Small intestine (tissue), 16 donors: Measurements from ENCODE around the gene CRNN. TPM values are rescaled to one million over a fixed set of nuclear protein-coding genes. Genes with fewer than 3 reads are reported as not detected.

Experiments used
- DNase-seq, 2 donors: peaks; one replicate each; pipeline versions ENCODE4 v3.0.0 to v3.0.0-alpha.2; 2013
- FAIRE-seq: peaks from 2 replicates; lab custom pipeline; 2012; peaks lifted over from hg19 to GRCh38; lab: Jason Lieb, UNC
- H3K27ac ChIP-seq, 3 donors: one replicate each; pipeline ENCODE4 v1.5.1; 2013; ENCODE audit warnings: low read length in 2 of 3, mild to moderate bottlenecking in 2 of 3, control low read depth in 1 of 3, inconsistent platforms in 1 of 3, low read depth in 1 of 3, moderate library complexity in 1 of 3
- H3K27me3 ChIP-seq, 3 donors: one replicate each; pipeline ENCODE4 v1.6.1; 2013; ENCODE audit warnings: low read length in 3 of 3, inconsistent platforms in 1 of 3; ENCODE audit not compliant: control insufficient read depth in 3 of 3, insufficient read depth in 3 of 3
- H3K36me3 ChIP-seq, 3 donors: one replicate each; pipeline ENCODE4 v1.6.1; 2013; ENCODE audit warnings: low read length in 3 of 3, inconsistent platforms in 1 of 3, low read depth in 1 of 3, mild to moderate bottlenecking in 1 of 3, moderate library complexity in 1 of 3; ENCODE audit not compliant: control insufficient read depth in 3 of 3, insufficient read depth in 2 of 3
- H3K4me1 ChIP-seq, 3 donors: one replicate each; pipeline ENCODE4 v1.6.1; 2013; ENCODE audit warnings: low read length in 2 of 3, inconsistent platforms in 1 of 3, low read depth in 1 of 3, mild to moderate bottlenecking in 1 of 3, moderate library complexity in 1 of 3; ENCODE audit not compliant: control insufficient read depth in 3 of 3, insufficient read depth in 2 of 3
- H3K4me3 ChIP-seq, 3 donors: one replicate each; pipeline ENCODE4 v1.5.1; 2013; ENCODE audit warnings: low read length in 3 of 3, control low read depth in 1 of 3, inconsistent platforms in 1 of 3, low read depth in 1 of 3, mild to moderate bottlenecking in 1 of 3, moderate library complexity in 1 of 3
- H3K9me3 ChIP-seq, 2 donors: one replicate each; pipeline ENCODE4 v1.6.1; 2013; ENCODE audit warnings: low read depth in 1 of 2, low read length in 1 of 2; ENCODE audit not compliant: control insufficient read depth in 2 of 2, insufficient read depth in 1 of 2
- WGBS, 3 donors: extraction: QIAGEN DNeasy Blood & Tissue Kit; methylation state at CpG; one replicate each; pipeline ENCODE4 v1.1.7; 2013; 5-methylcytosine and 5-hydroxymethylcytosine counted together
- long read RNA-seq, 10 donors: transcript quantifications; one replicate each; lab custom pipeline, GENCODE V29; 2026
- polyA plus RNA-seq, 4 donors: library from polyadenylated mRNA; stranded (reverse) in 3 of 4; unstranded in 1 of 4; fragments of 200-250 nt in 3 of 4; fragments of 120-200 nt in 1 of 4; gene quantifications; one replicate each; pipeline versions ENCODE4 v1.2.1 to v1.2.3, GENCODE V29; 2013
- donor health status: healthy with polysubstance abuse.
- donor health status: control.
- donor health status: control.
- donor health status: Bipolar disorder and iron deficiency.
- donor health status: healthy.

Gene CRNN
- polyA plus RNA-seq = 1 to 10 TPM in 2 of 4 donors, under 1 TPM in 1, not detected in 1; 0.95 to 2.7 (median 2.2) TPM
- long read RNA-seq, donor 1 = 0 reads
- long read RNA-seq, donor 2 = 0 reads
- long read RNA-seq, donor 3 = 0 reads
- long read RNA-seq, donor 4 = 0 reads
- long read RNA-seq, donor 5 = 0 reads
- long read RNA-seq, donor 6 = 0 reads
- long read RNA-seq, donor 7 = 0 reads
- long read RNA-seq, donor 8 = 0 reads
- long read RNA-seq, donor 9 = 0 reads
- long read RNA-seq, donor 10 = 0 reads

DNA sequence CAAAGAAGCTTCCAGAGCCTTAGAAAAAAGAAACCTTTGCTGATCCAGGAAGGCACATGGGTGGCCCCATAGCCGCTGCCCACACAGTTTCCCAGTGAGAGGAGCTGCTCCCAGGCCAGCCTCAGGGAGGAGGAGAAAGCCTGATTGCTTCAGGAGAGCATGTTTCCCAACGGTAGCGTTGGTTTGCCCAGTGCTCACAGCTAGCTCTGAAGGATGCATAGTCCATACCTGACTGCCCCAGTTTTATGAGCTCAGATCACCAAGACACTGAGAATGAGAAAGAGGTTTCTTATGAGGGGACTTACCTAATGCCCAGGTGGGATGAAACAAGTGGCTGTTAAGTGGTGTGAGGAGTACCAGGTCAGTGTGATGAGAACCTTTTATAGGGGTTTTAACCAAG, at the start of gene CRNN:
CRNN (minus strand) TSS at position 355 of the 400 bp plus-strand sequence. CDS start 2,030 bp downstream, outside the sequence.
- H3K36me3 ChIP-seq = no peaks in the 10 kb centered on the region
- no peak within 1 kb of the TSS for H3K27ac ChIP-seq
- 68 to 86% (median 72%) methylated on average over 3 of the region's 3 CpGs for WGBS, 3 donors
- H3K4me1 ChIP-seq = no peaks in the 10 kb centered on the region
- H3K4me3 ChIP-seq = no peak within 1 kb of the TSS
- DNase-seq = no peak
- H3K27me3 ChIP-seq = peaks cover 0 to 3% (median 0%) of the 10 kb centered on the region in 3 donors
- no peaks in the 10 kb centered on the region for H3K9me3 ChIP-seq
- no peak for FAIRE-seq

- Histone ChIP-seq H3K27ac (no peak overlapping the region), H3K4me3 (no peak overlapping the region), H3K27me3 (no peaks in the 10 kb centered on the region), H3K4me1 (peaks cover 0 to 2% (median 0%) of the 10 kb centered on the region in 3 donors), H3K36me3 (no peaks in the 10 kb centered on the region), H3K9me3 (no peaks in the 10 kb centered on the region)
- 96 to 97% (median 96%) methylated on average over 26 of the region's 26 CpGs for WGBS, 3 donors
- FAIRE-seq (no peak), DNase-seq (no peak)
Observed at GRCh38 chr1:152462636-152463035, 48.6 kb upstream of the CRNN start.

DNA sequence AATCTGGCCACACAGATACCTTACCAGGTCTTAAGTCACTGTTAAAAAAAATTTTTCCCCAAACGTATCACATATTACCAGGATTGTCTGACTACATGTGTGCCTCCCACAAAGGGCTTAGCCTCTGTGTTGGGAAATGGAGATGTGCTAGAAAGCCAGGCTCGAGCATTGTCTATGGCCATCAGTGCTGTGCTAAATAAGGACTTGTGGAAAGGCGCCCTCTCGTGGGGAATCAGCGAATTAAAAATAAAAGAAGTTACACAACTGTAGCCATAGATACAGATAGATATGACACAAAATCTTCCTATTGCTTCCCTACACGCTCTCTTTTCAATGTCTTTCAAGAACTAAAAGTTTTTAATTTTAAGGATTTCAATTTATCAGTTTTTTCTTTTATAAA, 47.5 kb upstream of the CRNN start:
- peak; percentile 61 for FAIRE-seq
- Histone ChIP-seq H3K4me3 (no peak overlapping the region), H3K36me3 (no peaks in the 10 kb centered on the region), H3K27ac (no peak overlapping the region), H3K9me3 (no peaks in the 10 kb centered on the region), H3K27me3 (no peaks in the 10 kb centered on the region), H3K4me1 (peaks cover 0 to 2% (median 0%) of the 10 kb centered on the region in 3 donors)
- peak; percentile 57 to 58 for DNase-seq
- 4 to 9% (median 8%) methylated on average over 6 of the region's 6 CpGs for WGBS, 3 donors

GRCh38 chr1:152460529-152460899, 46.5 kb upstream of the CRNN start:
- Histone ChIP-seq H3K27me3 (no peaks in the 10 kb centered on the region), H3K36me3 (no peaks in the 10 kb centered on the region), H3K27ac (no peak overlapping the region), H3K4me1 (peaks cover 0 to 2% (median 0%) of the 10 kb centered on the region in 3 donors), H3K4me3 (no peak overlapping the region), H3K9me3 (no peaks in the 10 kb centered on the region)
- no peak for FAIRE-seq
- WGBS, 3 donors = 40 to 44% (median 44%) methylated on average over 3 of the region's 3 CpGs
- no peak for DNase-seq

- Histone ChIP-seq H3K4me1 (peaks cover 0 to 2% (median 0%) of the 10 kb centered on the region in 3 donors), H3K9me3 (peaks cover 0 to under 1% of the 10 kb centered on the region in 2 donors), H3K27ac (peak overlapping the region in 1 of 3 donors; percentile 42), H3K36me3 (no peaks in the 10 kb centered on the region), H3K27me3 (no peaks in the 10 kb centered on the region), H3K4me3 (no peak overlapping the region)
- DNase-seq (peak; percentile 63), FAIRE-seq (no peak)
- WGBS, 3 donors = 35 to 46% (median 42%) methylated on average over 8 of the region's 8 CpGs
Observed at GRCh38 chr1:152459596-152460528, 45.8 kb upstream of the CRNN start.

- FAIRE-seq = no peak
- DNase-seq = peak; percentile 72 to 79
- 24 to 31% (median 27%) methylated on average over 11 of the region's 11 CpGs for WGBS, 3 donors
- Histone ChIP-seq H3K4me1 (peaks cover 0 to 2% (median 0%) of the 10 kb centered on the region in 3 donors), H3K9me3 (peaks cover 0 to 2% of the 10 kb centered on the region in 2 donors), H3K27ac (no peak overlapping the region), H3K4me3 (no peak overlapping the region), H3K27me3 (no peaks in the 10 kb centered on the region), H3K36me3 (no peaks in the 10 kb centered on the region)
Observed at GRCh38 chr1:152458384-152459185, 44.5 kb upstream of the CRNN start.

GRCh38 chr1:152457561-152457960, 43.5 kb upstream of the CRNN start:
- H3K9me3 ChIP-seq = peaks cover 0 to 2% of the 10 kb centered on the region in 2 donors
- H3K27ac ChIP-seq = no peak overlapping the region
- DNase-seq (no peak), FAIRE-seq (no peak)
- H3K4me1 ChIP-seq = peaks cover 0 to 2% (median 0%) of the 10 kb centered on the region in 3 donors
- H3K4me3 ChIP-seq = no peak overlapping the region
- 71 to 85% (median 73%) methylated on average over 2 of the region's 2 CpGs for WGBS, 3 donors
- H3K36me3 ChIP-seq = no peaks in the 10 kb centered on the region
- no peaks in the 10 kb centered on the region for H3K27me3 ChIP-seq

DNA sequence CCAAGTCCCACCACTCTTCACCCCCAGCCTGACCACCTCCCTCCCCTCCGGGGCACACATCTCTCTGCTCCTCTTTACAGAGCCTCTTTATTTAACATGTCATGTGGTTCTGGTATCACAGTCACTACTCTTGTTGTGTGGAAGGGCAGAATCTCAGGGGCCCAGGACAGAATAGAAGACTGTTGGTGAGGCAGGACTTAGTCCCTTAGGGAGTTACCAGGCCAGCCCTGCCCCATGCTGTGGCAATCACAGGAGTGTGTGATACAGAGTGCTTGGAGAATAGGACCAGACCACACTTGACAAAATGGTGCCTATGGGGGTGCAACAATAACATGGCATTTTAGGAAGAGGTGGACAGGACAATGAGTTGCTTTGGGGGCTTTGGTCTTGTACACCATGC, 43.0 kb upstream of the CRNN start:
- H3K27me3 ChIP-seq = no peaks in the 10 kb centered on the region

More for the DNA sequence above, 43.0 kb upstream of the CRNN start:
- peaks cover 0 to 2% (median 0%) of the 10 kb centered on the region in 3 donors for H3K4me1 ChIP-seq
- FAIRE-seq (no peak), DNase-seq (no peak)
- no peaks in the 10 kb centered on the region for H3K36me3 ChIP-seq
- 81 to 90% (median 85%) methylated on average over 1 of the region's 1 CpG for WGBS, 3 donors
- peaks cover 0 to 2% of the 10 kb centered on the region in 2 donors for H3K9me3 ChIP-seq
- no peak overlapping the region for H3K27ac ChIP-seq
- H3K4me3 ChIP-seq = no peak overlapping the region
